ENCODE results near the gene GNL1. TPM values are rescaled to one million over a fixed set of nuclear protein-coding genes. Genes with fewer than 3 reads are reported as not detected.

GNL1 gene
- total and polyA plus RNA-seq, 10 of the 15 experiments (the other 5 are each of a cell fraction or from before 2014, with no cell fraction given): 0.18 to 64.5 (median 45.5) TPM

GRCh38 chr6:30571075-30571761, 14.9 kb upstream of the GNL1 start, which contains the start of gene ABCF1 (continued):
- TF ChIP-seq MLLT1 (IDR thresholded peaks at IDR 0.05): peak; percentile 76
- peak; percentile 95 for TF ChIP-seq NBN (IDR thresholded peaks at IDR 0.05)
- TF ChIP-seq RUNX3 (IDR thresholded peaks at IDR 0.05; ENCODE audit: low read length): peak; percentile 25; the same call in 1 of the 2 replicates
- TF ChIP-seq POLR2AphosphoS2 (IDR thresholded peaks at IDR 0.05; ENCODE audit: low read depth, low read length): peak; percentile 94; the same call in 1 of the 2 replicates
- TF ChIP-seq GATAD2B (conservative IDR thresholded peaks at IDR 0.05; ENCODE audit: low read depth): peak; percentile 80
- no peak for TF ChIP-seq PAX8 (IDR thresholded peaks at IDR 0.05)

- peak overlapping the region; percentile 94 for H3K27ac ChIP-seq (ENCODE audit: control insufficient read depth, insufficient read depth)
- ATAC-seq (peak; percentile 20), DNase-seq (ENCODE audit: low read depth, low spot score) (no peak), FAIRE-seq (no peak)
- POLR2A ChIA-PET: interaction anchor here (0.9 to 2.5 kb wide), 8 partner anchors 14 to 108 kb away, joined by 3 to 25 read pairs (median 4); partner anchors contain the start of genes GNL1, MRPS18B and PRR3
- no peaks in the 10 kb centered on the region for H3K9me3 ChIP-seq (replicated peaks; ENCODE audit: control insufficient read depth, insufficient read depth, low read length)
- H3K9ac ChIP-seq (ENCODE audit: control insufficient read depth, insufficient read depth, low read length): peak overlapping the region; percentile 93
- H3K4me1 ChIP-seq (ENCODE audit: control insufficient read depth, insufficient read depth, low read length): peaks cover 15% of the 10 kb centered on the region
- 1% methylated on average over 18 of the region's 18 CpGs for WGBS (ENCODE audit: insufficient coverage, insufficient replicate concordance, low lambda C conversion rate, missing lambda C conversion rate)
- H3K79me2 ChIP-seq (ENCODE audit: control insufficient read depth, insufficient read depth, low read length): peaks cover 44% of the 10 kb centered on the region
- H3K36me3 ChIP-seq (ENCODE audit: control insufficient read depth in 2 of 2, insufficient read depth in 2 of 2, low read length in 1 of 2): no peaks in the 10 kb centered on the region; a peak in 3 of 4 replicates
- intact Hi-C loops (cut with micrococcal nuclease; ENCODE audit: unreplicated experiment): loop anchor here (2.0 kb wide), 1 partner anchor 14 kb away; the partner anchor contains the start of genes GNL1 and PRR3
- CTCF ChIA-PET: interaction anchor here (0.6 to 2.6 kb wide), 9 partner anchors 14 to 108 kb away, joined by 3 to 25 read pairs (median 6); partner anchors contain the start of genes GNL1 and PRR3
- SMC1A ChIA-PET (ENCODE audit: uncharacterized antibody, unreplicated experiment): interaction anchor here (0.9 to 2.3 kb wide), 6 partner anchors 13 to 85 kb away, joined by 3 to 18 read pairs (median 4); partner anchors contain the start of gene PRR3
- peak overlapping the region; percentile 89 for H3K4me3 ChIP-seq
- TF ChIP-seq SKIL (IDR thresholded peaks at IDR 0.05; ENCODE audit: low read depth, poor library complexity, severe bottlenecking) (peak; percentile 28), JUNB (IDR thresholded peaks at IDR 0.05) (no peak)
- RAD21 ChIA-PET (ENCODE audit: unreplicated experiment): interaction anchor here (0.9 to 2.2 kb wide), 8 partner anchors 13 to 117 kb away, joined by 3 to 11 read pairs (median 4); partner anchors contain the start of genes GNL1 and PRR3
- H3K27me3 ChIP-seq (replicated peaks in 1 of 2; ENCODE audit: control insufficient read depth in 2 of 2, insufficient read depth in 2 of 2, low read length in 1 of 2): no peaks in the 10 kb centered on the region
- in situ Hi-C loops (cut with MboI): no loop called here
- TSS peak; percentile 92 for BruUV-seq (replicated peaks)
- H2AFZ ChIP-seq (ENCODE audit: control insufficient read depth, low read depth, low read length): peak overlapping the region; percentile 93
- H4K20me1 ChIP-seq (ENCODE audit: control insufficient read depth, insufficient read depth): peaks cover 3% of the 10 kb centered on the region; the same call in 1 of the 2 replicates
- H3K4me2 ChIP-seq (ENCODE audit: control insufficient read depth, insufficient read depth): peak overlapping the region; percentile 98
Measured at GRCh38 chr6:30570740-30571074, 14.4 kb upstream of the GNL1 start.

Data from GM12878 (cell line).